A549 treated with ZK216348 at 1 μM for 4 hours (cell line): ENCODE data around the gene SEPTIN3. TPM values are rescaled to one million over a fixed set of nuclear protein-coding genes. Genes with fewer than 3 reads are reported as not detected.

Source experiments
- total RNA-seq: library from RNA; stranded (reverse); fragments of 200-300 nt; extraction: Qiagen RNA extraction; gene quantifications from 5 replicates; pipeline ENCODE4 v1.2.3, GENCODE V29; 2022; ENCODE audit warnings: low read depth

Gene SEPTIN3
- total RNA-seq, result 0.83 to 1.5 TPM (median 1.3 TPM) in 5 replicates

GRCh38 chr22:41969110-41969646 is at the start of gene SEPTIN3:
Gene SEPTIN3, plus strand, starts transcription at chr22:41969443. Its CDS starts 2,050 bp downstream, at chr22:41971493.

GRCh38 chr22:41946629-41947423 is 22.4 kb upstream of the SEPTIN3 start, which contains the start of gene CENPM:
Gene CENPM, minus strand, starts transcription at chr22:41947152. Its CDS starts 76 bp downstream, at chr22:41947076.

GRCh38 chr22:41951898-41952474 is 17.3 kb upstream of the SEPTIN3 start, which contains the start of gene SMIM45:
Gene SMIM45, plus strand, starts transcription at chr22:41952150.

DNA sequence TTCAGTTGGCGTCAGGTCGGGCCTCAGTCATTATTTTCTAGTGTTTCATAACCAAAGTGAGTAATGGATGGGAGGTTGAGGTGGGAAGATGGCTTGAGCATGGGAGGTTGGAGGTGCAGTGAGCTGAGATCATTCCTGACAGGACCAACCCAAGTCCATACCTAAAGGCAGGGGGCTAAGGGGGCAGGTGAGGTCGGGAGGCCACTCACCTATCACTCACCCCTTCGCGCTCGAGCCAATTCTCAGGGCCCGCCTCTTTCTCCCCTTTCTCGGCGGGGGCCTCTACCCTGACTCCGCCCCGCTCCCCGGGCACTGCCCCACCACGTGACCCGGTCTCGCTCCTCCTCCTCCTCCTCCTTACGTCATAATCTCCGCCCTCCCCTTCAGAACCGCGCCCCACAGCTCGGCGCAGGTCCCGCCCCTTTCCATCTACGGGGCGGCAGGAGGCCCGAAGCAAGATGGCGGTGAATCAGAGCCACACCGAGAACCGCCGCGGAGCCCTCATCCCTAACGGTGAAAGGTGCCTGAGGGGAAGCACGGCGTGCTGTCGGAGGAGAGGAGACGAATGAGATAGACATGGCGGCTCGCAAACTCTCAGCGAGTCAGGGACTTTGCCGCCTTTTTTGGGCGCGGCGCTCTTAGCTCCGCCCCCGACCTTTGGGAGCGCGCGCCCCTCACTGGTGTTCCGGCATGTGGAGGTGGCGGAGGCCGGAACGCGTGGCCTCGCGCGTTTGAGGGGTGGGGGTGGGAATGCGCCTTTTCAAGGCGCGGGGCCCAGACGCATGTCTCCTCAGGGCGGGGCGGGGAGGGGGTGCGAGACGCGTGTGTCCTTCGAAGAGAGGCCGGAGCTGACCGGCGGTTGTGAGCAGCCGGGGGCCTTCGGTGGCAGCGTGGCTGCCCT is 29.4 kb downstream of the SEPTIN3 start, which contains the start of gene WBP2NL:
TSS of gene WBP2NL (plus strand) at position 428 of the 901 bp plus-strand sequence. CDS start at position 459, 31 bp downstream.

Other genes with a start within 250 kb of the SEPTIN3 start
- 2.4 to 3.8 TPM (median 3.4 TPM) in 5 replicates for gene CCDC134, start 168.8 kb upstream of the SEPTIN3 start, total RNA-seq
- 18.8 to 34.4 TPM (median 28.8 TPM) in 5 replicates for gene SREBF2, start 136.3 kb upstream of the SEPTIN3 start, total RNA-seq
- gene SHISA8, start 54.4 kb upstream of the SEPTIN3 start, total RNA-seq, result 0.14 to 0.29 TPM (median 0.29 TPM) in 3 of 5 replicates, not detected in the others
- 0.11 to 0.37 TPM (median 0.15 TPM) in 5 replicates for gene TNFRSF13C, start 42.6 kb upstream of the SEPTIN3 start, total RNA-seq
- gene CENPM, start 22.3 kb upstream of the SEPTIN3 start, total RNA-seq, result 19.3 to 38.8 TPM (median 37.3 TPM) in 5 replicates
- gene WBP2NL, start 29.3 kb downstream of the SEPTIN3 start, total RNA-seq, result 0.12 TPM in 1 of 5 replicates, not detected in the others
- gene NAGA, start 101.4 kb downstream of the SEPTIN3 start, total RNA-seq, result 3.7 to 8.2 TPM (median 7.0 TPM) in 5 replicates
- not detected in 5 replicates for gene PHETA2, start 104.8 kb downstream of the SEPTIN3 start, total RNA-seq
- 30.2 to 42.0 TPM (median 38.1 TPM) in 5 replicates for gene SMDT1, start 110.3 kb downstream of the SEPTIN3 start, total RNA-seq
- 61.8 to 72.3 TPM (median 66.9 TPM) in 5 replicates for gene NDUFA6, start 121.3 kb downstream of the SEPTIN3 start, total RNA-seq
- gene CYP2D6, start 161.4 kb downstream of the SEPTIN3 start, total RNA-seq, result 0.40 to 0.54 TPM (median 0.50 TPM) in 5 replicates